Type B pancreatic cell (in vitro differentiated cells): Measurements from ENCODE around the gene MRPL1. TPM values are rescaled to one million over a fixed set of nuclear protein-coding genes. Genes with fewer than 3 reads are reported as not detected.

ENCODE experiments used
- DNase-seq: peaks from one replicate; pipeline ENCODE4 v3.0.0; 2021; ENCODE audit warnings: mixed read lengths; ENCODE audit not compliant: unreplicated experiment; ENCODE audit errors: extremely low spot score
- H3K27ac Mint-ChIP-seq: 2 replicates; pipeline ENCODE4 v1.8.0; 2021; ENCODE audit warnings: mild to moderate bottlenecking, mixed read lengths
- H3K27me3 Mint-ChIP-seq: 2 replicates; pipeline ENCODE4 v1.8.0; 2021; ENCODE audit warnings: mixed read lengths
- H3K36me3 Mint-ChIP-seq: 2 replicates; pipeline ENCODE4 v1.8.0; 2021; ENCODE audit warnings: mixed read lengths
- H3K4me1 Mint-ChIP-seq: one replicate; pipeline ENCODE4 v1.8.0; 2021; ENCODE audit warnings: mixed read lengths; ENCODE audit not compliant: unreplicated experiment
- H3K4me3 Mint-ChIP-seq: 2 replicates; pipeline ENCODE4 v1.8.0; 2021; ENCODE audit warnings: mild to moderate bottlenecking, mixed read lengths
- H3K9me3 Mint-ChIP-seq: 2 replicates; pipeline ENCODE4 v1.8.0; 2021; ENCODE audit warnings: mixed read lengths
- CTCF ChIP-seq: fragments of 200-600 bp; sonication (generic); conservative IDR thresholded peaks from 2 replicates; pipeline ENCODE4 v1.5.0; 2021; ENCODE audit warnings: antibody characterized with exemption, mild to moderate bottlenecking
- total RNA-seq: library from RNA; stranded (reverse); gene quantifications from 2 replicates; pipeline ENCODE4 v1.2.1, GENCODE V29; 2021; ENCODE audit warnings: low replicate concordance

MRPL1 gene
- total RNA-seq, 1 donor from 2014 or later, result 44.1 TPM

GRCh38 chr4:77844363-77844762 is 18.3 kb upstream of the MRPL1 start:
- TF ChIP-seq CTCF, result no peak
- H3K27ac Mint-ChIP-seq, result no peak overlapping the region
- H3K27me3 Mint-ChIP-seq, result no peaks in the 10 kb centered on the region
- no peaks in the 10 kb centered on the region for H3K9me3 Mint-ChIP-seq
- H3K36me3 Mint-ChIP-seq, result no peaks in the 10 kb centered on the region
- no peak overlapping the region for H3K4me3 Mint-ChIP-seq
- no peaks in the 10 kb centered on the region for H3K4me1 Mint-ChIP-seq
- DNase-seq, result no peak

GRCh38 chr4:77845400-77845799 is 17.2 kb upstream of the MRPL1 start:
- Mint-ChIP-seq H3K36me3 (no peaks in the 10 kb centered on the region), H3K27ac (no peak overlapping the region), H3K4me1 (no peaks in the 10 kb centered on the region), H3K9me3 (no peaks in the 10 kb centered on the region), H3K4me3 (no peak overlapping the region), H3K27me3 (no peaks in the 10 kb centered on the region)
- no peak for DNase-seq
- TF ChIP-seq CTCF, result no peak

GRCh38 chr4:77845929-77846328 is 16.7 kb upstream of the MRPL1 start:
- TF ChIP-seq CTCF, result no peak
- H3K4me1 Mint-ChIP-seq, result no peaks in the 10 kb centered on the region
- H3K27ac Mint-ChIP-seq, result no peak overlapping the region
- H3K4me3 Mint-ChIP-seq, result no peak overlapping the region
- H3K36me3 Mint-ChIP-seq, result no peaks in the 10 kb centered on the region
- H3K27me3 Mint-ChIP-seq, result no peaks in the 10 kb centered on the region
- H3K9me3 Mint-ChIP-seq, result no peaks in the 10 kb centered on the region
- no peak for DNase-seq

- no peak for DNase-seq
- H3K4me3 Mint-ChIP-seq, result no peak overlapping the region
- H3K9me3 Mint-ChIP-seq, result no peaks in the 10 kb centered on the region
- H3K4me1 Mint-ChIP-seq, result no peaks in the 10 kb centered on the region
- no peaks in the 10 kb centered on the region for H3K27me3 Mint-ChIP-seq
- H3K36me3 Mint-ChIP-seq, result no peaks in the 10 kb centered on the region
- no peak overlapping the region for H3K27ac Mint-ChIP-seq
- TF ChIP-seq CTCF, result no peak
Observed at GRCh38 chr4:77848508-77848907, 14.1 kb upstream of the MRPL1 start.

GRCh38 chr4:77849278-77849965 is 13.2 kb upstream of the MRPL1 start:
- H3K27me3 Mint-ChIP-seq, result no peaks in the 10 kb centered on the region
- H3K4me3 Mint-ChIP-seq, result no peak overlapping the region
- no peak for DNase-seq
- H3K4me1 Mint-ChIP-seq, result no peaks in the 10 kb centered on the region
- no peaks in the 10 kb centered on the region for H3K36me3 Mint-ChIP-seq
- no peaks in the 10 kb centered on the region for H3K9me3 Mint-ChIP-seq
- no peak for TF ChIP-seq CTCF
- H3K27ac Mint-ChIP-seq, result no peak overlapping the region
